ENCODE results near the gene REPS1.

- no peak for TF ChIP-seq POLR2A (IDR thresholded peaks at IDR 0.05)
- TF ChIP-seq, protein P1, sequence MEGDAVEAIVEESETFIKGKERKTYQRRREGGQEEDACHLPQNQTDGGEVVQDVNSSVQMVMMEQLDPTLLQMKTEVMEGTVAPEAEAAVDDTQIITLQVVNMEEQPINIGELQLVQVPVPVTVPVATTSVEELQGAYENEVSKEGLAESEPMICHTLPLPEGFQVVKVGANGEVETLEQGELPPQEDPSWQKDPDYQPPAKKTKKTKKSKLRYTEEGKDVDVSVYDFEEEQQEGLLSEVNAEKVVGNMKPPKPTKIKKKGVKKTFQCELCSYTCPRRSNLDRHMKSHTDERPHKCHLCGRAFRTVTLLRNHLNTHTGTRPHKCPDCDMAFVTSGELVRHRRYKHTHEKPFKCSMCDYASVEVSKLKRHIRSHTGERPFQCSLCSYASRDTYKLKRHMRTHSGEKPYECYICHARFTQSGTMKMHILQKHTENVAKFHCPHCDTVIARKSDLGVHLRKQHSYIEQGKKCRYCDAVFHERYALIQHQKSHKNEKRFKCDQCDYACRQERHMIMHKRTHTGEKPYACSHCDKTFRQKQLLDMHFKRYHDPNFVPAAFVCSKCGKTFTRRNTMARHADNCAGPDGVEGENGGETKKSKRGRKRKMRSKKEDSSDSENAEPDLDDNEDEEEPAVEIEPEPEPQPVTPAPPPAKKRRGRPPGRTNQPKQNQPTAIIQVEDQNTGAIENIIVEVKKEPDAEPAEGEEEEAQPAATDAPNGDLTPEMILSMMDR (IDR thresholded peaks at IDR 0.05) = no peak
These were observed 29.2 kb upstream of the REPS1 start for GRCh38 chr6:139017227-139017626.
